Panc1 (cell line): ENCODE measurements around the gene KLRC4. TPM values are rescaled to one million over a fixed set of nuclear protein-coding genes. Genes with fewer than 3 reads are reported as not detected.

Experiments used
- ATAC-seq: fragments of 200-7000 bp; cut with Tn5 transposase; 2 replicates; pipeline ENCODE4 v1.9.1; 2020; ENCODE audit warnings: mild to moderate bottlenecking, moderate library complexity
- BruUV-seq: library from RNA; stranded (reverse); fragments of 400-500 nt; replicated peaks from 2 replicates; lab custom pipeline; 2021; lab: Mats Ljungman, UMichigan
- CTCF ChIA-PET: fragments of 300-600 bp; sonication (Branson Sonifier 250); formaldehyde crosslinking; loops from one replicate; lab custom pipeline; 2022; ENCODE audit warnings: antibody characterized with exemption; lab: Charles Lee
- POLR2A ChIA-PET: fragments of 300-600 bp; sonication (Branson Sonifier 250); formaldehyde crosslinking; loops from one replicate; lab custom pipeline; 2022; ENCODE audit warnings: antibody characterized with exemption; lab: Charles Lee
- DNase-seq: peaks from one replicate; pipeline ENCODE4 v3.0.0-alpha.2; 2010; ENCODE audit warnings: low read depth, low spot score
- H3K27ac ChIP-seq: 2 replicates; pipeline ENCODE4 v1.5.1; 2011; ENCODE audit warnings: mild to moderate bottlenecking, low read length, inconsistent platforms
- H3K27me3 ChIP-seq: fragments of 200-500 bp; sonication (Bioruptor generic); 2 replicates; pipeline ENCODE4 v1.6.0; 2014; ENCODE audit warnings: low read length, inconsistent platforms; ENCODE audit not compliant: control insufficient read depth, insufficient read depth
- H3K36me3 ChIP-seq: fragments of 200-500 bp; sonication (Bioruptor generic); 2 replicates; pipeline ENCODE4 v1.5.1; 2014; ENCODE audit warnings: inconsistent platforms, mild to moderate bottlenecking, low read length, moderate library complexity; ENCODE audit not compliant: control insufficient read depth, insufficient read depth
- H3K4me1 ChIP-seq: 2 replicates; pipeline ENCODE4 v1.5.1; 2011; ENCODE audit warnings: inconsistent platforms, mild to moderate bottlenecking, low read length, moderate library complexity; ENCODE audit not compliant: control insufficient read depth, insufficient read depth
- H3K4me3 ChIP-seq, 2 experiments: 2 replicates each; pipeline ENCODE4 v1.5.1; 2011 to 2012; ENCODE audit warnings: low read depth in 2 of 2, low read length in 2 of 2, mild to moderate bottlenecking in 2 of 2, inconsistent platforms in 1 of 2, moderate library complexity in 1 of 2
- H3K9me3 ChIP-seq: fragments of 200-500 bp; sonication (Bioruptor generic); 2 replicates; pipeline ENCODE4 v1.5.1; 2014; ENCODE audit warnings: low read depth, mild to moderate bottlenecking, inconsistent platforms, low read length, moderate library complexity; ENCODE audit not compliant: control insufficient read depth, insufficient read depth
- POLR2AphosphoS5 ChIP-seq: IDR thresholded peaks from 2 replicates; pipeline ENCODE4 v1.6.1; 2012; ENCODE audit warnings: mild to moderate bottlenecking, low read depth, low read length, moderate library complexity
- SIN3A ChIP-seq: IDR thresholded peaks from 2 replicates; pipeline ENCODE4 v1.6.1; 2012; ENCODE audit warnings: low read depth, mild to moderate bottlenecking, low read length, moderate library complexity, borderline replicate concordance; ENCODE audit not compliant: insufficient read depth
- TCF7L2 ChIP-seq: IDR thresholded peaks from 2 replicates; pipeline ENCODE4 v1.6.1; 2011; ENCODE audit warnings: mild to moderate bottlenecking, low read depth, low read length, inconsistent platforms
- in situ Hi-C: cut with HindIII; loops from 2 replicates; pipeline ENCODE4 v1.10.0; 2016; ENCODE audit warnings: low sequenced_read_pairs, low pct_unique_long_range_greater_than_20kb
- intact Hi-C: fragments of 100-400 bp; cut with micrococcal nuclease; formaldehyde crosslinking; loops from one replicate; pipeline ENCODE4 v1.10.0; 2022; ENCODE audit not compliant: unreplicated experiment
- total RNA-seq: library from RNA; stranded (reverse); gene quantifications from one replicate; pipeline ENCODE4 v1.2.1, GENCODE V29; 2021; ENCODE audit not compliant: unreplicated experiment
- TF ChIP-seq, protein P1 (sequence below), 2 experiments: IDR thresholded peaks; 2 replicates each; pipeline ENCODE4 v1.6.1; 2011 to 2012; ENCODE audit warnings: low read depth in 2 of 2, control low read depth in 1 of 2, low read length in 1 of 2, mild to moderate bottlenecking in 1 of 2, moderate library complexity in 1 of 2; ENCODE audit not compliant: insufficient read depth in 1 of 2
- TF ChIP-seq, protein P2 (sequence below): fragments of 450-650 bp; IDR thresholded peaks from 2 replicates; pipeline ENCODE4 v1.5.1; 2017; ENCODE audit warnings: mild to moderate bottlenecking

The KLRC4 gene
- total RNA-seq, 1 experiment from 2014 or later = 1.4 TPM

DNA sequence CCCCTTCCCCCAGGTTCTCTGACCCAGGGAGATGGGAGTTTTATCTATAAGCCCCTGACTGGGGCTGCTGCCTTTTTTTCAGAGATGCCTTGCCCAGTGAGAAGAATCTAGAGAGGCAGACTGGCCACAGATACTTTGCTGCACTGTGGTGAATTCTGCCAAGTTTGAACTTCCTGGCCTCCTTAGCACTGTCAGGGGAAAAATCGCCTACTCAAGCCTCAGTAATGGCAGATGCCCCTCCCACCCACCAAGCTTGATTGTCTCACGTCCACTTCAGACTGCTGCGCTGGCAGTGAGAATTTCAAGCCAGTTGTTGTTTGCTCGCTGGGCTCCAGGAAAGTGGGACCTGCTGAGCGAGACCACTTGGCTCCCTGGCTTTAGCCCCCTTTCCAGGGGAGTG, 51.4 kb downstream of the KLRC4 start:
- Histone ChIP-seq H3K36me3 (no peaks in the 10 kb centered on the region), H3K4me1 (peaks cover 7% of the 10 kb centered on the region), H3K4me3 (no peak overlapping the region), H3K27me3 (no peaks in the 10 kb centered on the region), H3K27ac (no peak overlapping the region), H3K9me3 (no peaks in the 10 kb centered on the region)
- ATAC-seq = no peak
- intact Hi-C loops = no loop called here
- TF ChIP-seq, protein P1, sequence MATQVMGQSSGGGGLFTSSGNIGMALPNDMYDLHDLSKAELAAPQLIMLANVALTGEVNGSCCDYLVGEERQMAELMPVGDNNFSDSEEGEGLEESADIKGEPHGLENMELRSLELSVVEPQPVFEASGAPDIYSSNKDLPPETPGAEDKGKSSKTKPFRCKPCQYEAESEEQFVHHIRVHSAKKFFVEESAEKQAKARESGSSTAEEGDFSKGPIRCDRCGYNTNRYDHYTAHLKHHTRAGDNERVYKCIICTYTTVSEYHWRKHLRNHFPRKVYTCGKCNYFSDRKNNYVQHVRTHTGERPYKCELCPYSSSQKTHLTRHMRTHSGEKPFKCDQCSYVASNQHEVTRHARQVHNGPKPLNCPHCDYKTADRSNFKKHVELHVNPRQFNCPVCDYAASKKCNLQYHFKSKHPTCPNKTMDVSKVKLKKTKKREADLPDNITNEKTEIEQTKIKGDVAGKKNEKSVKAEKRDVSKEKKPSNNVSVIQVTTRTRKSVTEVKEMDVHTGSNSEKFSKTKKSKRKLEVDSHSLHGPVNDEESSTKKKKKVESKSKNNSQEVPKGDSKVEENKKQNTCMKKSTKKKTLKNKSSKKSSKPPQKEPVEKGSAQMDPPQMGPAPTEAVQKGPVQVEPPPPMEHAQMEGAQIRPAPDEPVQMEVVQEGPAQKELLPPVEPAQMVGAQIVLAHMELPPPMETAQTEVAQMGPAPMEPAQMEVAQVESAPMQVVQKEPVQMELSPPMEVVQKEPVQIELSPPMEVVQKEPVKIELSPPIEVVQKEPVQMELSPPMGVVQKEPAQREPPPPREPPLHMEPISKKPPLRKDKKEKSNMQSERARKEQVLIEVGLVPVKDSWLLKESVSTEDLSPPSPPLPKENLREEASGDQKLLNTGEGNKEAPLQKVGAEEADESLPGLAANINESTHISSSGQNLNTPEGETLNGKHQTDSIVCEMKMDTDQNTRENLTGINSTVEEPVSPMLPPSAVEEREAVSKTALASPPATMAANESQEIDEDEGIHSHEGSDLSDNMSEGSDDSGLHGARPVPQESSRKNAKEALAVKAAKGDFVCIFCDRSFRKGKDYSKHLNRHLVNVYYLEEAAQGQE (IDR thresholded peaks at IDR 0.05; ENCODE audit: insufficient read depth in 1 of 2, low read depth in 2 of 2, low read length in 1 of 2) = no peak
- no peak for TF ChIP-seq SIN3A
- TF ChIP-seq TCF7L2 = no peak
- TF ChIP-seq, protein P2, sequence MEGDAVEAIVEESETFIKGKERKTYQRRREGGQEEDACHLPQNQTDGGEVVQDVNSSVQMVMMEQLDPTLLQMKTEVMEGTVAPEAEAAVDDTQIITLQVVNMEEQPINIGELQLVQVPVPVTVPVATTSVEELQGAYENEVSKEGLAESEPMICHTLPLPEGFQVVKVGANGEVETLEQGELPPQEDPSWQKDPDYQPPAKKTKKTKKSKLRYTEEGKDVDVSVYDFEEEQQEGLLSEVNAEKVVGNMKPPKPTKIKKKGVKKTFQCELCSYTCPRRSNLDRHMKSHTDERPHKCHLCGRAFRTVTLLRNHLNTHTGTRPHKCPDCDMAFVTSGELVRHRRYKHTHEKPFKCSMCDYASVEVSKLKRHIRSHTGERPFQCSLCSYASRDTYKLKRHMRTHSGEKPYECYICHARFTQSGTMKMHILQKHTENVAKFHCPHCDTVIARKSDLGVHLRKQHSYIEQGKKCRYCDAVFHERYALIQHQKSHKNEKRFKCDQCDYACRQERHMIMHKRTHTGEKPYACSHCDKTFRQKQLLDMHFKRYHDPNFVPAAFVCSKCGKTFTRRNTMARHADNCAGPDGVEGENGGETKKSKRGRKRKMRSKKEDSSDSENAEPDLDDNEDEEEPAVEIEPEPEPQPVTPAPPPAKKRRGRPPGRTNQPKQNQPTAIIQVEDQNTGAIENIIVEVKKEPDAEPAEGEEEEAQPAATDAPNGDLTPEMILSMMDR = no peak
- no peak for TF ChIP-seq POLR2AphosphoS5
- ChIA-PET CTCF (no interaction called here), POLR2A (no interaction called here)
- no TSS peak for BruUV-seq
- no peak for DNase-seq
- in situ Hi-C loops = no loop called here

Other genes starting within 250 kb of the KLRC4 start
- 0.74 TPM for gene OLR1, start 237.6 kb downstream of the KLRC4 start, total RNA-seq
- gene TMEM52B, start 230.7 kb downstream of the KLRC4 start, total RNA-seq = not detected
- 24.1 TPM for gene GABARAPL1, start 196.9 kb downstream of the KLRC4 start, total RNA-seq
- not detected for gene KLRD1, start 101.9 kb downstream of the KLRC4 start, total RNA-seq
- gene KLRK1, start 19.7 kb downstream of the KLRC4 start, total RNA-seq = 0.95 TPM
- gene KLRC3, start 10.8 kb upstream of the KLRC4 start, total RNA-seq = 0.74 TPM
- gene KLRC2, start 26.3 kb upstream of the KLRC4 start, total RNA-seq = not detected
- gene KLRC1, start 43.6 kb upstream of the KLRC4 start, total RNA-seq = not detected
- gene EIF2S3B, start 96.1 kb upstream of the KLRC4 start, total RNA-seq = 0.28 TPM
- gene MAGOHB, start 203.9 kb upstream of the KLRC4 start, total RNA-seq = 22.5 TPM